MM.1S (cell line): Measurements from ENCODE around the gene FAM186B.

Experiments
- EZH2 ChIP-seq: fragments of 300-600 bp; sonication (generic); optimal IDR thresholded peaks from 2 replicates; pipeline ENCODE3; 2017; ENCODE audit warnings: low read depth, mild to moderate bottlenecking, antibody characterized with exemption, low read length, mixed read lengths
- EZH2phosphoT487 ChIP-seq: fragments of 300-600 bp; sonication (generic); IDR thresholded peaks from 2 replicates; pipeline ENCODE4 v1.6.1; 2018; ENCODE audit warnings: antibody characterized with exemption, low read length
- TF ChIP-seq, protein P1 (sequence below): fragments of 300-600 bp; sonication (generic); IDR thresholded peaks from 2 replicates; pipeline ENCODE4 v1.5.1; 2016; ENCODE audit warnings: antibody characterized with exemption, low read length, mixed read lengths

DNA sequence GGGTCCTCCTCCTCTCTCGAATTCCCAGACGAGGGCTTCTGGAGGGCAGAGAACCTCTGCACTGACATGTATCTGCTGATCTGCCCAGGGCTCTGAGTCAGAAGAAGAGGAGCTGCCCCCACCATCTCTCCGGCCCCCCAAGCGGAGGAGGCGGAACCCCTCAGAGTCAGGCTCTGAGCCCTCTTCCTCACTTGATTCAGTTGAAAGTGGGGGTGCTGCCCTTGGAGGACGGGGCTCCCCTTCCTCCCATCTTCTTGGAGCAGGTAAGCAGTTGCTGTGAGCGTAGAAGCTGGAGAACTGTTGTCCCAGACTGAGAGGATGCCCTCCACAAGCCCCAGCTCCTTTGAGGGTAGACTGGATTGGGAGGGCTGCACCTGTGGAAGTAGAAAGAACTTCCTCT lies 37.7 kb upstream of the FAM186B start:
- TF ChIP-seq, protein P1, sequence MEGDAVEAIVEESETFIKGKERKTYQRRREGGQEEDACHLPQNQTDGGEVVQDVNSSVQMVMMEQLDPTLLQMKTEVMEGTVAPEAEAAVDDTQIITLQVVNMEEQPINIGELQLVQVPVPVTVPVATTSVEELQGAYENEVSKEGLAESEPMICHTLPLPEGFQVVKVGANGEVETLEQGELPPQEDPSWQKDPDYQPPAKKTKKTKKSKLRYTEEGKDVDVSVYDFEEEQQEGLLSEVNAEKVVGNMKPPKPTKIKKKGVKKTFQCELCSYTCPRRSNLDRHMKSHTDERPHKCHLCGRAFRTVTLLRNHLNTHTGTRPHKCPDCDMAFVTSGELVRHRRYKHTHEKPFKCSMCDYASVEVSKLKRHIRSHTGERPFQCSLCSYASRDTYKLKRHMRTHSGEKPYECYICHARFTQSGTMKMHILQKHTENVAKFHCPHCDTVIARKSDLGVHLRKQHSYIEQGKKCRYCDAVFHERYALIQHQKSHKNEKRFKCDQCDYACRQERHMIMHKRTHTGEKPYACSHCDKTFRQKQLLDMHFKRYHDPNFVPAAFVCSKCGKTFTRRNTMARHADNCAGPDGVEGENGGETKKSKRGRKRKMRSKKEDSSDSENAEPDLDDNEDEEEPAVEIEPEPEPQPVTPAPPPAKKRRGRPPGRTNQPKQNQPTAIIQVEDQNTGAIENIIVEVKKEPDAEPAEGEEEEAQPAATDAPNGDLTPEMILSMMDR, result no peak
- TF ChIP-seq EZH2phosphoT487 (no peak), EZH2 (no peak)
